GM21723 (cell line): ENCODE measurements around the gene ZIC4.

ENCODE experiments used
- ATAC-seq: cut with Tn5 transposase; IDR thresholded peaks from one replicate; pipeline ENCODE4 v1.9.1; 2021; ENCODE audit warnings: mild to moderate bottlenecking, moderate library complexity; ENCODE audit not compliant: unreplicated experiment

ZIC4 gene

GRCh38 chr3:147405231-147406027 is 914 bp downstream of the ZIC4 start:
- no peak for ATAC-seq

- ATAC-seq: no peak
Measured at GRCh38 chr3:147404800-147405230, 1.5 kb downstream of the ZIC4 start.

GRCh38 chr3:147404000-147404799 is 2.1 kb downstream of the ZIC4 start:
- ATAC-seq: no peak

GRCh38 chr3:147403511-147403910 is 2.8 kb downstream of the ZIC4 start:
- no peak for ATAC-seq

- no peak for ATAC-seq
Measured at GRCh38 chr3:147402159-147402558, 4.2 kb downstream of the ZIC4 start.

GRCh38 chr3:147401421-147401820 is 4.9 kb downstream of the ZIC4 start:
- ATAC-seq: no peak

GRCh38 chr3:147400999-147401398 is 5.3 kb downstream of the ZIC4 start:
- ATAC-seq: no peak

- ATAC-seq: no peak
Measured at GRCh38 chr3:147400111-147400510, 6.2 kb downstream of the ZIC4 start.

GRCh38 chr3:147398813-147399534 is 7.4 kb downstream of the ZIC4 start:
- ATAC-seq: no peak

- ATAC-seq: no peak
Measured at GRCh38 chr3:147397875-147398812, 8.2 kb downstream of the ZIC4 start.

- ATAC-seq: no peak
Measured at GRCh38 chr3:147397155-147397874, 9.0 kb downstream of the ZIC4 start.

GRCh38 chr3:147396712-147397046 is 9.7 kb downstream of the ZIC4 start:
- no peak for ATAC-seq

- ATAC-seq: no peak
Measured at GRCh38 chr3:147395899-147396711, 10.2 kb downstream of the ZIC4 start.

- ATAC-seq: no peak
Measured at GRCh38 chr3:147394884-147395225, 11.5 kb downstream of the ZIC4 start.

- ATAC-seq: no peak
Measured at GRCh38 chr3:147393943-147394883, 12.1 kb downstream of the ZIC4 start.

GRCh38 chr3:147393261-147393942 is 12.9 kb downstream of the ZIC4 start:
- ATAC-seq: no peak

- ATAC-seq: no peak
Measured at GRCh38 chr3:147392625-147392946, 13.8 kb downstream of the ZIC4 start.
